Measurements from ENCODE around the gene FAM83G. TPM values are rescaled to one million over a fixed set of nuclear protein-coding genes. Genes with fewer than 3 reads are reported as not detected.
"Not testable (repeated sequence)": the region's sequence is repeated elsewhere in the genome, so short reads cannot be mapped to it uniquely, and the experiment has no call there.

FAM83G gene
- total RNA-seq, 1 donor from 2014 or later: 24.2 TPM

DNA sequence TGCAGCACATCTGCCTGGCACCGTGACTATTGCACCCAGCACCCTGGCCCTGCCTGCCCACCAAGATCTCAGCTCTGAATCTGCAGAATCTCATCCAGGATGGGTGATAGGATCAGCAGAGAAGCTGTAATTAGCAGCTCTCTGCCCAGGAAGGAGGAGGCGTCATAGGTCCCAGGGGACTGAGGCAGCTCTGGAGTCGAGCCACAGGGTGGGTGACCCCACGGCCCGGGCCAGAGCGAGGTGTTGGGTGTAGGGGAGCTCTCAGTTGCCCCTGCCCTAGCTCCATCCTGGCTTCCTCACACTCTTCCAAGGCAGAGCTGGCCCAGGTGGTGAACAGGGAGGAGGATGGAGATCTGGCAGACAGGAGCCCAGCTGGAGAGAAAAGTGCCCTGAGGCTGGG lies 18.2 kb upstream of the FAM83G start:
- no peak for DNase-seq

DNA sequence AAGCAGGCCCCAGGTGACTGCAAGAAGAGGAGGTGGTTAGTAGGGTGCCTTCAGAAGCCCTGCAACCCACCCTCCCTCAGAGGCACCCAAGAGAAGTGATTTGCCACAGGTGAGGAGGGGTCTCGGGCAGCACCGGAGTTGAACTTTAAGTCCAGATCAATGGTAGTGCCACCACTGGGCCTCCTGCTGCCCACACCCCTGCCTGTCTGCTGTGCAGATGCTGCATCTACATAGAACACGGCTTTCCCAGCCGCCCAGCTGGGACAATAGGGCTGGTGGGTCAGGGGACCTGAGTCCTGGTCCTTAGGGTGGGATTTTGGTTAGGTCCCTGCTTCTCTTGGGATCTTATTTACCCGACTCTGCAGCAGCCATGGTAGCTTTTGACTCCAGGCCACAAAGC lies 17.6 kb upstream of the FAM83G start:
- no peak for DNase-seq

DNA sequence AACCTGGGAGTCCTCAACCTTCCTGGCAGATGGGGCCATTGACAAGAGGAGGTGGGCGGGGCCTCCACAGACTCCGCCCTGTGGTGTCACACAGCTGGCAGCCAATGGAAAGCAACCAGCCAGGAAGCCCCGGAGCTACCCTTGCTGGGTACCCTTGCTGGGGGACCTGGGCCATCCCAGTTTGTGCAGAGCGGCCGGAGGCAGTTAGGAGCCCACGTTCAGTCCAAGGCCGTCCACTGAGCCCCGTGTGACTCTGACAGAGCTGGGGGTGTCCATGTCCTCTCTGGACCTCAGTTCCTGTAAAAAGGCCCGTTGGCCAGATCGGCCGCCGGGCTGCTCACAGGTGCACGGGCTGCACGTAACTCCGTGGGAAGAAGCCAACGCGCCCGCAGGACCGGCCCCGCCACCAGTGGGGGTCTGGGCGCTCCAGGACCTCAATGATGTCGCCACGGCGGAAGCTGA lies 17.1 kb upstream of the FAM83G start:
- no peak for DNase-seq

DNA sequence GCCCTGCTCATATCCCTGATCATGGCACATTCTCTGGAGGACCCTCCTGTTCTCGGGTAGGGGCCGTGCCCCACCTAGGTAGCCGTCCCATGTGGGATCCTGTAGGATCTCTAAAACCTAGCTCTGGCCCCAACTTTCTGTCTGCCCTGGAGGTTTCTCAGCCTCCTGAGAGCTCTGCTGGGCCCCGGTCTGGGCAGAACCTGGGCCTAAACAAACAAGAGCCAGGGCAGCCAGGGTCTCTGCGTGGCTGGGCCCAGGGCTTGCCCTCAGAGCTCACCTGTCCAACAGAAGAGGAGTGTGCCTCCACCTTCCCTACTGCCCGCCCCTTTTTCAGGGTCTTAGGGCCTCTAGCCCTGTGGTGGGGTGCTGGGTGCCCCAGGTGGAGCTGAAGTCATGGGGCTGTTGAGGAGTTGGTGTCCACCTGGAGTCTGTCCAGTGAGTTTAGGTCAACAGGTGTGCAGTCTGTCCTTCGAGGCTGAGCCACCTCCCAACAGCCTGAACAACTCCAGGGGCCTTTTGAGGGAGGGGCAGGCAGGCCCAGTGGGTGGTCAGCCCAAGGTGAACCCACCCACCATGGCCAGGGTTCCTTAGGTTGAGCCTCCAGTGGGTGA lies 16.6 kb upstream of the FAM83G start:
- not testable (repeated sequence) for DNase-seq

DNA sequence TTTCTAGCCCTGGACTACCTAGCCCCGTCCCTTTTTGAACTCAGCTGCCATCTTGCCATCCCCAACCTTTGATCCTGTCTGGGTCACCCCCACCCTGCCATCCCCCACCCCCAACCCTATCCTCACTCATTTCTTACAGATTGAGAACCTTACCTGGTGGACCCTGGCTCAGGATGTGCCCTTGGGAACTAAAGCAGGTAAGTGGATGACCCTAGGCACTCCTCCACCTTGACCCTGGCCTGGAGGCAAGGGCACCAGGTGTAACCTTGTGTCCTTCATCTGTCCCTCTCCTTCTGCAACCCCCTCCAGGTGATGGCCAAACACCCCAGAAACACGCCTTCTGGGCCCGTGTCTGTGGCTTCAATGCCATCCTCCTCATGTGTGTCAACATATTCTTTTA lies 15.5 kb upstream of the FAM83G start:
- DNase-seq: no peak

DNA sequence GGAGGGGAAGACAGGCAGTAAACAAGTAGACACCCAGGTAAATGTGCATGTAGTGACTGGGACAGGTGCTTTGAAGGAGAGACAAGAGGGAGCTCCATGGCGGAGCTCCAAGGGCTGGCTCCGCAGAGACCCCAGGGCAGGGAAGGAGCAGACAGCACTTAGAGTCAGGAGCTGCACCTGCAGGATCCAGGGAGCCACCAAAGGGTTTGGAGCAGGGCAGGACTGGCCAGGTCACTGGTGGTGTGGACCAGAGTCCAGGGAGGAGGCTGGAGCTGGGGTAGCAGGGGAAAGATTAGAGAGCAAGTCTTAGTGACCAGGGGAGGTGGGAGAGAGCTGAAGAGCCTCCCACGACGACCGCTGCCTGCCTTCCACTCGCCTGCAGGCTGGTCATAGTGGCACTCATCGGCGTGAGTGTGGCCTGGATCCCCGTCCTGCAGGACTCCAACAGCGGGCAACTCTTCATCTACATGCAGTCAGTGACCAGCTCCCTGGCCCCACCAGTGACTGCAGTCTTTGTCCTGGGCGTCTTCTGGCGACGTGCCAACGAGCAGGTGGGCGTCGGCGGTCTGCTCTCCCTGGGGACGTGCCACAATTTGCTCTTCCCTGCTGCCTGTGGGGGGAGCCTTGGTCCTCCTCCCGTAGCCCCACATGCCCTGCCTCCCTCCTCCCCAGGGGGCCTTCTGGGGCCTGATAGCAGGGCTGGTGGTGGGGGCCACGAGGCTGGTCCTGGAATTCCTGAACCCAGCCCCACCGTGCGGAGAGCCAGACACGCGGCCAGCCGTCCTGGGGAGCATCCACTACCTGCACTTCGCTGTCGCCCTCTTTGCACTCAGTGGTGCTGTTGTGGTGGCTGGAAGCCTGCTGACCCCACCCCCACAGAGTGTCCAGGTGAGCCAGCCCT lies 14.7 kb upstream of the FAM83G start:
- DNase-seq: no peak

- no peak for DNase-seq
These were observed 14.0 kb upstream of the FAM83G start for GRCh38 chr17:19018600-19018950.

GRCh38 chr17:19017804-19018599 lies 13.4 kb upstream of the FAM83G start:
- no peak for DNase-seq

DNA sequence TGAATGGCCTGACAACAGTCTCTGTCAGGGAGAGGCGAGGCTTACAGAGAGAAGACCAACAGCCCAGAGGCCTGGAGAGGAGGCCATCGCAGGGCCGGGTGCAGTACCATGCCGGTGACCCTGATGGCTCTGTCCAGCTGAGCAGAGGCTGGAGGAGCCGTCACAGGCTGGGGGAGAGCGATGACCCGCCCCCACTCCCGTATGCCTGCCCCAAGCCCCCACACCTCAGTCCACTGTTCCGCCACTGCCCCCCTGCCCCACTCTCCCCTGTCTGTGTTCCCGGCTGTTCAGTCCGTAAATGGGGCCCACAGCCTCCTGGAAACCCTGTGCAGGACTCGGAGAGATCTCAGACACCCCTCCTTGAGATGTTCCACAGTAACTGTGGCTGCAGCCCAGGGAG lies 12.8 kb upstream of the FAM83G start:
- DNase-seq: no peak

GRCh38 chr17:19016881-19017280 lies 12.3 kb upstream of the FAM83G start:
- no peak for DNase-seq

GRCh38 chr17:19016297-19016696 lies 11.7 kb upstream of the FAM83G start:
- DNase-seq: no peak

- no peak for DNase-seq
These were observed 10.9 kb upstream of the FAM83G start for GRCh38 chr17:19015428-19015827.

- DNase-seq: no peak
These were observed 10.2 kb upstream of the FAM83G start for GRCh38 chr17:19014628-19015215.

DNA sequence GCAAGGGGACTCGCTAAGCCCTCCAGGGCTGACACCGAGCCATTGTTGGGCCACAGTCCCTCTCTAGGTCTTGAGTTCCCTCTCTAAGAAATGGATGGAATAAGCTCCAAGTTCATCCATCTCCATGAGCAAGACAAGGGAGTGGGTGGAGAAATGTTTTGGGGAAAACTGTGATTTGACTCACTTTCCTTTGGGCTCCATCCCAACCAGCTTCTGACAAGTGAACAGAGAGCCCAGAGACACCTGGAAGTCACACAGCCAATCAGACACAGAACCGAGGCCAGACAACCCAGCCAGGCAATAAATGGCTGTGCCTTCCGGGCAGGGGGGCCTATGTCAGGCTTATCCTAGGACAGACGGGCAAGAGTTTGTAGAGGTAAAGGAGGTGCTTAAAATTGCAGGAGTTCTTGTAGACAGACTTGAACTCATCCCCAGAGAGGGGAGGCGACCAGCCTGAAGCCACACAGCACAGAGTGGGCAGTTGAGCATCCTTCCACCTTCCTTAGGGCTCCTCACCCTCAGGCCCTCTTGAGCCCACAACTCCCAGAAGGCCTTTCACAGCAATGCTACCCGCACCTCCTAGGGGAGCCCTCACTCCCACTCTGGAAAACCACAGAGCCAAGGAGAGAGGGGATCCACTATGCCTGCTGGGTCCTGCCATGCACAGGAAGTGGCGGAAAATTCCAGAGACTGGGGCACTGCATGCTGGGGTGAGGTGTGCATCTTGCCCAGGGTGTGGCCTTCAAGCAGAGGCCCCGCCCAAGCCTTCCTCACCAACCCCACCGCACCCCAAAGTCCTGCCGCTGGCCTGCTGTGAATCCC lies 9.5 kb upstream of the FAM83G start:
- no peak for DNase-seq

DNA sequence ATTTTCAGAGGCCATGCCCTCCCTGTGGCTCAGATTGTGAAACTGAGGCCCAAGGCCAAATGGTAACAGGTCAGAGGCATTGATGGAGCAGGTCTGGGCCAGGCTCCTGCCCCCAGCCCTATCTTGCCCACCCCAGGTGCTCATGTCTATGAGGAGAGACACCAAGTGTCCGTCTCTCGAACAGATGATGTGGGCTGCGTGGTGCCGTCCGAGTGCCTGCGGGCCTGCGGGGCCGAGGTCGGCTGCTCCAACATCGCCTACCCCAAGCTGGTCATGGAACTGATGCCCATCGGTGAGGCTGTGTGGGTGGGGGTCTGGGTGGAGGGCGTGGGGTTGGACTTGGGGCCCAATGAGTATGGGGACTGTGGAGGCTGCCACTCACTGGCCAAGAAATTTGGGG lies 8.7 kb upstream of the FAM83G start:
- no peak for DNase-seq

- no peak for DNase-seq
These were observed 7.9 kb upstream of the FAM83G start for GRCh38 chr17:19012171-19013080.

DNA sequence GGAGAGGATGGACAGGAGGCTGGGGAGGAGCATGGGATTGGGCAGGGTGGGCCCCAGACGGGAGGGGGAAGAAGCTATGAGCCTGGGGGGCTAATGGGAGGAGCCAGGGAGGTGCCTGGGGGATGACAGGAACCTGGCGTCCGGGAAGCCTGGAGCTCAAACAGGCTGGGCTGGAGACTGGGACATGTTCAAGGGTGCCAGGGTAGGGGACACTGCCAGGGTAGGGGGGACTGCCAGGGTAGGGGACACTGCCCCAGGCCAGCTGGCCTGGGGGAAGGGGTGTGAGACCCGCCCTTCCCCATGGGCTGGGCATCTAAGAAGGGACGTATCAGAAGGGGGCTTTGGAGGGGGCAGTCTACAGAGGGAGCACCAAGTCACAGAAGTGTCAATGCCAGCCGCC lies 7.0 kb upstream of the FAM83G start:
- DNase-seq: no peak

DNA sequence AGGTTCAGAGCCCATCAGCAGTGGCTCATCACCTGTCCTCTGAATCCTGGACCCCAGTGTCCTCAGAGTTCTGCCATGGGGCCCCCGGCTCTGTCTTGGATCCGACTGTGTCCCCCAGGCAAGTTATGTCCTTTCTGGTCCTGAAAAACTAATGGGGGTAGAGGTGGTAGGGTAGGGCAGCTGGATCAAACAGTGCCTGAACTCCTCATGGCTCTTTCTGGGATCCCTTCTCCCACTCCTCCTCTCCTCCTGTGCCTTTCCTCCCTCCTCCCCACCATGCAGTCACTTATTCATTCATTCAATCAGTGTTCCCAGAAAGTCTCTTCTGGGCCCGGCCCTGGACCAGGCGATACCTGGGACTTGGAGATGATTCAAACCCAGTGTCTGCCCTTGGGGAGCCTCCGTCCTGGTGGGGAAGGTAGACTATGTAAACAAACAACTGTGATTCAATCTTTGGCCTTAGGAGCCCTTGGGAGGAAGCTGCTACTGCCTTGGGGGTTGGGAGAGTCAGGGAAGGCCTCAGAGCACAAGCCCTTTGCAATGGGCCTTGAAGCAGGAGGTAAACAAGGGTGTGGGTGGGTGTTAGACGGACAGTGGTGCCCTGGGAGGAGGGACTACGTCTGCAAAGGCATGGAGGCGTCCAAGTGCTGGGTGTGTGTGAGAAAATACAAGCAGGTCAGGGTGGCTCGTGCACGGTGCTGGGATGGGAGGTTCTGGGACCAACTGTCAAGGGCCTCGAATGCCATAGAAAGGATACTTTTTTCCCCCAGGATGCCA lies 6.4 kb upstream of the FAM83G start:
- DNase-seq: no peak

DNA sequence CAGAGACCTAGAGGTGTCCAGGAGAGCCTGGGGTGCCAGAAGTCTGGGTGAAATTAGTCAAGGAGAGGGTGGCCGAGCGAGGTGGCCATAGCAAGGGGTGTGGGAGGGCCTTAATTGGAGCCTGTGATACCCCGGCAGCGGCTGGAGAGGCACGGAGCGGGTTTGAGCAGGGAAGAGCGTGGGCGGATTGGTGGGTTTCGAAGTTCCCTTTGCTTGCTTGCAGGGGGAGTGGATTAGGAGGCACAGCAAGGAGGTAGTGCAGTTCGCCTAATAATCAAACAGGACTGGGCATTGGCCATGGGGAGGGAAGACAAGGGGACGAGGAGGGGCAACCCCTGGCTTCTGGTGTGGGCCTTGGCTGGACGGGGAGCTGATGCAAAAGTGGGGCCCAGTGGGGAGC lies 5.4 kb upstream of the FAM83G start:
- no peak for DNase-seq

DNA sequence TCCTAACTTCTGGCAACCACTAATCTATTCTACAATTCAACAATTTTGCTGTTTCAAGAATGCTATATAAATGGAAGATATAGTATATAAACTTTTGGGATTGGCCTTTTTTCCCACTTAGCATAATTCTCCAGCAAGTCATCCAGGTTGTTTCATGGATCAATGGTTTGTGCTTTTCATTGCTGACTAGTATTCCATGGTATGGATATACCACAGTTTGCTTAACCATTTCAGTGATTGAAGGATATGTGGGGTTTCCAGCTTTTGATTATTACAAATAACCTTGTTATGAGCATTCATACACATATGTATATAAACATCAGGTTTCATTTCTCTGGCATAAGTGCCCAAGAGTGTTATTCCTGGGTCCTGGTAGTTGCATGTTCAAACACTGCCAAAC lies 2.1 kb upstream of the FAM83G start:
- DNase-seq: no peak
